Bronchial epithelial cell (primary cell): ENCODE measurements around the gene FAM219A. TPM values are rescaled to one million over a fixed set of nuclear protein-coding genes. Genes with fewer than 3 reads are reported as not detected.

Experiments used
- DNase-seq: peaks from one replicate; pipeline ENCODE4 v3.0.0-alpha.2; 2010; ENCODE audit warnings: low read depth
- FAIRE-seq: peaks from 2 replicates; lab custom pipeline; 2011; peaks lifted over from hg19 to GRCh38; lab: Jason Lieb, UNC
- H3K27me3 ChIP-seq: 2 replicates; pipeline ENCODE4 v1.5.1; 2011; ENCODE audit warnings: low read length; ENCODE audit not compliant: control insufficient read depth, insufficient read depth
- H3K36me3 ChIP-seq: 2 replicates; pipeline ENCODE4 v1.5.1; 2011; ENCODE audit warnings: low read length; ENCODE audit not compliant: control insufficient read depth, insufficient read depth
- H3K4me3 ChIP-seq: 2 replicates; pipeline ENCODE4 v1.5.1; 2011; ENCODE audit warnings: mild to moderate bottlenecking, low read depth, low read length, control low read depth
- CTCF ChIP-seq: IDR thresholded peaks from 2 replicates; pipeline ENCODE4 v1.5.1; 2011; ENCODE audit warnings: mild to moderate bottlenecking, moderate library complexity, low read length, control low read depth, inconsistent platforms; ENCODE audit not compliant: insufficient read depth, severe bottlenecking
- total RNA-seq: library from RNA; depleted of rRNA; stranded (reverse); fragments of >200 nt; gene quantifications from 2 replicates; pipeline ENCODE4 v1.2.1, GENCODE V29; 2014

The FAM219A gene
- total RNA-seq, 1 donor from 2014 or later, result 3.9 TPM

GRCh38 chr9:34385561-34386230 lies 72.7 kb downstream of the FAM219A start:
- no peak for TF ChIP-seq CTCF
- Histone ChIP-seq H3K36me3 (no peaks in the 10 kb centered on the region), H3K27me3 (no peaks in the 10 kb centered on the region), H3K4me3 (no peak overlapping the region)
- FAIRE-seq, result no peak
- no peak for DNase-seq

GRCh38 chr9:34384368-34385165 lies 73.8 kb downstream of the FAM219A start:
- H3K4me3 ChIP-seq, result no peak overlapping the region
- no peak for DNase-seq
- FAIRE-seq, result no peak
- no peaks in the 10 kb centered on the region for H3K36me3 ChIP-seq
- H3K27me3 ChIP-seq, result no peaks in the 10 kb centered on the region
- no peak for TF ChIP-seq CTCF

GRCh38 chr9:34383904-34384303 lies 74.5 kb downstream of the FAM219A start:
- Histone ChIP-seq H3K36me3 (no peaks in the 10 kb centered on the region), H3K27me3 (no peaks in the 10 kb centered on the region), H3K4me3 (no peak overlapping the region)
- no peak for FAIRE-seq
- no peak for DNase-seq
- TF ChIP-seq CTCF, result no peak

- no peak for TF ChIP-seq CTCF
- FAIRE-seq (no peak), DNase-seq (no peak)
- no peaks in the 10 kb centered on the region for H3K36me3 ChIP-seq
- H3K27me3 ChIP-seq, result no peaks in the 10 kb centered on the region
- no peak overlapping the region for H3K4me3 ChIP-seq
Measured at GRCh38 chr9:34382879-34383278, 75.5 kb downstream of the FAM219A start.

- H3K4me3 ChIP-seq, result no peak overlapping the region
- no peaks in the 10 kb centered on the region for H3K27me3 ChIP-seq
- DNase-seq (no peak), FAIRE-seq (peak; percentile 13)
- no peak for TF ChIP-seq CTCF
- H3K36me3 ChIP-seq, result no peaks in the 10 kb centered on the region
Measured at GRCh38 chr9:34382054-34382453, 76.3 kb downstream of the FAM219A start.
